Measurements from ENCODE around the gene KRTAP9-3. TPM values are rescaled to one million over a fixed set of nuclear protein-coding genes. Genes with fewer than 3 reads are reported as not detected.
"Not testable (repeated sequence)": the region's sequence is repeated elsewhere in the genome, so short reads cannot be mapped to it uniquely, and the experiment has no call there.

The KRTAP9-3 gene
- total RNA-seq, 1 donor from 2014 or later = not detected

GRCh38 chr17:41231731-41232130 is 518 bp upstream of the KRTAP9-3 start:
- Histone ChIP-seq H3K9ac (no peak overlapping the region), H3K36me3 (no peaks in the 10 kb centered on the region), H3K79me2 (ENCODE audit: low read depth) (no peaks in the 10 kb centered on the region), H3K4me1 (no peaks in the 10 kb centered on the region), H4K20me1 (ENCODE audit: low read depth) (no peaks in the 10 kb centered on the region), H3K4me3 (no peak overlapping the region), H3F3A (ENCODE audit: low read depth) (no peaks in the 10 kb centered on the region), H3K9me3 (ENCODE audit: low read depth) (no peaks in the 10 kb centered on the region), H3K27me3 (no peaks in the 10 kb centered on the region), H2AFZ (replicated peaks) (no peak overlapping the region), H3K27ac (no peak overlapping the region), H3K4me2 (no peak overlapping the region)
- Mint-ChIP-seq H3K9me3 (no peaks in the 10 kb centered on the region), H3K4me3 (no peak overlapping the region), H3K36me3 (no peaks in the 10 kb centered on the region), H3K27me3 (ENCODE audit: insufficient read depth, low read depth) (peaks cover 5% of the 10 kb centered on the region), H3K4me1 (no peaks in the 10 kb centered on the region), H3K27ac (no peak overlapping the region)
- no peak for DNase-seq (ENCODE audit: low spot score)
- TF ChIP-seq EZH2phosphoT487 (IDR thresholded peaks at IDR 0.05) (no peak), EZH2 (IDR thresholded peaks at IDR 0.05) (no peak), CTCF (IDR thresholded peaks at IDR 0.05) (no peak)

GRCh38 chr17:41237116-41237515 is 4.9 kb downstream of the KRTAP9-3 start:
- H3K4me1 Mint-ChIP-seq; H2AFZ ChIP-seq (replicated peaks); H3K27ac ChIP-seq; H3K27me3 ChIP-seq; H3K79me2 ChIP-seq (ENCODE audit: low read depth); H3K36me3 ChIP-seq; H3K9me3 ChIP-seq (ENCODE audit: low read depth); H3K4me1 ChIP-seq; DNase-seq (ENCODE audit: low spot score); H3K36me3 Mint-ChIP-seq; H3K9me3 Mint-ChIP-seq; H4K20me1 ChIP-seq (ENCODE audit: low read depth); H3K4me2 ChIP-seq; H3F3A ChIP-seq (ENCODE audit: low read depth); H3K4me3 Mint-ChIP-seq; H3K9ac ChIP-seq; H3K4me3 ChIP-seq; H3K27ac Mint-ChIP-seq; H3K27me3 Mint-ChIP-seq (ENCODE audit: insufficient read depth, low read depth): not testable (repeated sequence)

- not testable (repeated sequence) for H3K4me1 Mint-ChIP-seq; H3K36me3 Mint-ChIP-seq; H3K9ac ChIP-seq; H3K79me2 ChIP-seq (ENCODE audit: low read depth); H3K9me3 ChIP-seq (ENCODE audit: low read depth); H3K27ac Mint-ChIP-seq; H3K4me2 ChIP-seq; H3F3A ChIP-seq (ENCODE audit: low read depth); H3K27ac ChIP-seq; DNase-seq (ENCODE audit: low spot score); H3K27me3 Mint-ChIP-seq (ENCODE audit: insufficient read depth, low read depth); H3K4me3 ChIP-seq; H4K20me1 ChIP-seq (ENCODE audit: low read depth); H3K27me3 ChIP-seq; H3K4me1 ChIP-seq; H3K4me3 Mint-ChIP-seq; H2AFZ ChIP-seq (replicated peaks); H3K9me3 Mint-ChIP-seq; H3K36me3 ChIP-seq
These were observed 5.7 kb downstream of the KRTAP9-3 start, which contains the start of gene KRTAP9-8 for GRCh38 chr17:41237949-41238437. Gene KRTAP9-8 (plus strand): TSS chr17:41237999. CDS start chr17:41238052, 53 bp downstream.

GRCh38 chr17:41246995-41247787 is 14.9 kb downstream of the KRTAP9-3 start:
- not testable (repeated sequence) for H3K4me2 ChIP-seq; H3K9me3 Mint-ChIP-seq; H3F3A ChIP-seq (ENCODE audit: low read depth); H3K9me3 ChIP-seq (ENCODE audit: low read depth); H3K4me3 Mint-ChIP-seq; H3K9ac ChIP-seq; H3K36me3 Mint-ChIP-seq; H3K79me2 ChIP-seq (ENCODE audit: low read depth); H3K27me3 ChIP-seq; H3K27ac Mint-ChIP-seq; H3K36me3 ChIP-seq; H3K4me1 Mint-ChIP-seq; H3K4me3 ChIP-seq; H3K4me1 ChIP-seq; DNase-seq (ENCODE audit: low spot score); H4K20me1 ChIP-seq (ENCODE audit: low read depth); H2AFZ ChIP-seq (replicated peaks); H3K27me3 Mint-ChIP-seq (ENCODE audit: insufficient read depth, low read depth); H3K27ac ChIP-seq

GRCh38 chr17:41249637-41250240 is 17.5 kb downstream of the KRTAP9-3 start, which contains the start of gene KRTAP9-4:
Gene KRTAP9-4 (plus strand): TSS chr17:41249687. CDS start chr17:41249721, 34 bp downstream.
- not testable (repeated sequence) for H3K4me2 ChIP-seq; H3K9me3 ChIP-seq (ENCODE audit: low read depth); DNase-seq (ENCODE audit: low spot score); H4K20me1 ChIP-seq (ENCODE audit: low read depth); H3K27ac ChIP-seq; H3K4me1 Mint-ChIP-seq; H3K9me3 Mint-ChIP-seq; H3K4me1 ChIP-seq; H3F3A ChIP-seq (ENCODE audit: low read depth); H3K36me3 ChIP-seq; H3K27me3 ChIP-seq; H3K36me3 Mint-ChIP-seq; H3K27me3 Mint-ChIP-seq (ENCODE audit: insufficient read depth, low read depth); H3K4me3 Mint-ChIP-seq; H3K4me3 ChIP-seq; H2AFZ ChIP-seq (replicated peaks); H3K79me2 ChIP-seq (ENCODE audit: low read depth); H3K27ac Mint-ChIP-seq; H3K9ac ChIP-seq

All from neural progenitor cell (in vitro differentiated cells).